Liver (tissue), 9 donors: ENCODE measurements around the gene C19orf33. TPM values are rescaled to one million over a fixed set of nuclear protein-coding genes. Genes with fewer than 3 reads are reported as not detected.

Experiments used
- DNase-seq: peaks from one replicate; pipeline ENCODE4 v3.0.0-alpha.2; 2017; ENCODE audit warnings: low spot score
- H3K27ac ChIP-seq, 2 donors: one replicate each; pipeline ENCODE4 v1.7.0; 2013; ENCODE audit warnings: inconsistent platforms in 2 of 2, low read length in 2 of 2, control low read depth in 1 of 2, low read depth in 1 of 2, mild to moderate bottlenecking in 1 of 2
- H3K27me3 ChIP-seq, 4 donors: one replicate each; pipeline versions ENCODE4 v1.6.1 to v1.7.0; 2013; ENCODE audit warnings: low read length in 3 of 4, inconsistent platforms in 1 of 4, mild to moderate bottlenecking in 1 of 4, moderate library complexity in 1 of 4; ENCODE audit not compliant: control insufficient read depth in 4 of 4, insufficient read depth in 4 of 4
- H3K36me3 ChIP-seq, 4 donors: one replicate each; pipeline versions ENCODE4 v1.6.1 to v1.7.0; 2013; ENCODE audit warnings: low read length in 3 of 4, mild to moderate bottlenecking in 3 of 4, low read depth in 1 of 4, moderate library complexity in 1 of 4; ENCODE audit not compliant: control insufficient read depth in 4 of 4, insufficient read depth in 3 of 4
- H3K4me1 ChIP-seq, 4 donors: one replicate each; pipeline versions ENCODE4 v1.6.1 to v1.7.0; 2013; ENCODE audit warnings: low read length in 3 of 4, mild to moderate bottlenecking in 3 of 4, moderate library complexity in 1 of 4; ENCODE audit not compliant: control insufficient read depth in 4 of 4, insufficient read depth in 4 of 4
- H3K4me3 ChIP-seq, 3 donors: one replicate each; pipeline versions ENCODE4 v1.6.1 to v1.7.0; 2013; ENCODE audit warnings: low read length in 3 of 3, control low read depth in 1 of 3, low read depth in 1 of 3, mild to moderate bottlenecking in 1 of 3
- H3K9ac ChIP-seq, 2 donors: one replicate each; pipeline ENCODE4 v1.7.0; 2013; ENCODE audit warnings: low read length in 2 of 2, mild to moderate bottlenecking in 2 of 2, moderate library complexity in 2 of 2, control low read depth in 1 of 2, low read depth in 1 of 2
- H3K9me3 ChIP-seq, 4 donors: one replicate each; pipeline versions ENCODE4 v1.6.1 to v1.7.0; 2013; ENCODE audit warnings: low read length in 3 of 4; ENCODE audit not compliant: control insufficient read depth in 4 of 4
- EGR1 ChIP-seq, 2 donors: IDR thresholded peaks; 2 replicates each; pipeline ENCODE4 v1.6.1; 2016 to 2018; ENCODE audit warnings: antibody characterized with exemption in 2 of 2, low read depth in 2 of 2
- FOXA1 ChIP-seq: IDR thresholded peaks from 2 replicates; pipeline ENCODE4 v1.6.1; 2016; ENCODE audit warnings: antibody characterized with exemption
- GABPA ChIP-seq, 2 donors: IDR thresholded peaks in 1 of 2; conservative IDR thresholded peaks in 1 of 2; 2 replicates each; pipeline ENCODE4 v1.6.1; 2016; ENCODE audit warnings: antibody characterized with exemption in 2 of 2, mild to moderate bottlenecking in 1 of 2, moderate library complexity in 1 of 2
- HNF4A ChIP-seq, 2 donors: conservative IDR thresholded peaks; 2 replicates each; pipeline ENCODE4 v1.6.1; 2016; ENCODE audit warnings: antibody characterized with exemption in 2 of 2, mild to moderate bottlenecking in 2 of 2
- HNF4G ChIP-seq: IDR thresholded peaks from 2 replicates; pipeline ENCODE4 v1.6.1; 2016; ENCODE audit warnings: antibody characterized with exemption
- NR2F2 ChIP-seq: IDR thresholded peaks from 2 replicates; pipeline ENCODE4 v1.6.1; 2016; ENCODE audit warnings: antibody characterized with exemption
- RAD21 ChIP-seq, 2 donors: IDR thresholded peaks; 2 replicates each; pipeline ENCODE4 v1.6.1; 2016; ENCODE audit warnings: antibody characterized with exemption in 2 of 2, mild to moderate bottlenecking in 2 of 2
- RXRA ChIP-seq, 2 donors: IDR thresholded peaks; 2 replicates each; pipeline ENCODE4 v1.6.1; 2017 to 2018; ENCODE audit warnings: antibody characterized with exemption in 2 of 2, mild to moderate bottlenecking in 1 of 2
- SP1 ChIP-seq: IDR thresholded peaks from 2 replicates; pipeline ENCODE4 v1.6.1; 2018; ENCODE audit warnings: antibody characterized with exemption, mild to moderate bottlenecking
- TAF1 ChIP-seq: conservative IDR thresholded peaks from 2 replicates; pipeline ENCODE4 v1.6.1; 2016; ENCODE audit warnings: antibody characterized with exemption, mild to moderate bottlenecking
- YY1 ChIP-seq: IDR thresholded peaks from 2 replicates; pipeline ENCODE4 v1.6.1; 2016; ENCODE audit warnings: antibody characterized with exemption, mild to moderate bottlenecking
- WGBS: extraction: QIAGEN DNeasy Blood & Tissue Kit; methylation state at CpG from one replicate; pipeline ENCODE4 v1.1.7; 2013; 5-methylcytosine and 5-hydroxymethylcytosine counted together
- polyA plus RNA-seq, 2 donors: library from polyadenylated mRNA; stranded (reverse) in 1 of 2; unstranded in 1 of 2; fragments of 200-250 nt in 1 of 2; fragments of >200 nt in 1 of 2; fragmentation: Nextera tagmentation in 1 of 2; extraction: Ambion mirVana in 1 of 2; gene quantifications; one replicate each; pipeline versions ENCODE4 v1.2.1 to v1.2.3, GENCODE V29; 2013 to 2015
- total RNA-seq, 2 donors: library from RNA; depleted of rRNA; stranded (reverse); fragments of >200 nt; gene quantifications; one replicate each; pipeline ENCODE4 v1.2.3, GENCODE V29; 2014
- TF ChIP-seq, protein P1 (sequence below): IDR thresholded peaks from 2 replicates; pipeline ENCODE4 v1.6.1; 2016; ENCODE audit warnings: antibody characterized with exemption
- TF ChIP-seq, protein P2 (sequence below): IDR thresholded peaks from 2 replicates; pipeline ENCODE4 v1.6.1; 2016; ENCODE audit warnings: antibody characterized with exemption
- TF ChIP-seq, protein P3 (sequence below): IDR thresholded peaks from 2 replicates; pipeline ENCODE4 v1.6.1; 2016; ENCODE audit warnings: antibody characterized with exemption
- TF ChIP-seq, protein P4 (sequence below): fragments of 150-350 bp; IDR thresholded peaks from 2 replicates; pipeline ENCODE4 v1.5.1; 2017; ENCODE audit warnings: improper control_type of control experiment, low read depth, low read length; ENCODE audit not compliant: missing input control
- TF ChIP-seq, protein P5 (sequence below): IDR thresholded peaks from 2 replicates; pipeline ENCODE4 v1.6.1; 2016; ENCODE audit warnings: antibody characterized with exemption, mild to moderate bottlenecking
- donor health status: healthy.
- donor health status: healthy.
- donor health status: healthy.
- donor health status: healthy.
- donor health status: healthy.

C19orf33 gene
- total and polyA plus RNA-seq, 4 donors: 0.36 to 1.6 TPM; not detected in 2

DNA sequence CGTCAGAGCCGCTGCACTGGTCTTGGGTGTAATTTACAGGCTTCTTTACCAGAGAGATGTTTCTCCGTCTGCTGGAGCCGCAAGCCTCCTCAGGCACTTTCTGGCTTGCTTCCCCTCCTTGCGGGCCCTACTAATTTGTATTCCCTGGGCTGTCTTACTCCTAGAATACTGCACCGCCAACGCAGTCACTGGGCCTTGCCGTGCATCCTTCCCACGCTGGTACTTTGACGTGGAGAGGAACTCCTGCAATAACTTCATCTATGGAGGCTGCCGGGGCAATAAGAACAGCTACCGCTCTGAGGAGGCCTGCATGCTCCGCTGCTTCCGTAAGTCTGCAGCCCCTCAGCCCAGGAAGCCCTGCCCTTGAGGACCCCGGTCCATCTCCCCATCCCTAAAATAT, 14.1 kb upstream of the C19orf33 start:
- no peak for DNase-seq
- H3K4me1 ChIP-seq: no peaks in the 10 kb centered on the region
- H3K9me3 ChIP-seq: no peaks in the 10 kb centered on the region
- TF ChIP-seq GABPA (IDR thresholded peaks at IDR 0.05 in 1 of 2, conservative IDR thresholded peaks at IDR 0.05 in 1 of 2) (no peak), YY1 (no peak), NR2F2 (no peak)
- H3K27me3 ChIP-seq: no peaks in the 10 kb centered on the region
- no peak overlapping the region for H3K4me3 ChIP-seq
- no peak overlapping the region for H3K27ac ChIP-seq
- WGBS: 96% methylated on average over 15 of the region's 15 CpGs
- no peaks in the 10 kb centered on the region for H3K36me3 ChIP-seq
- no peak overlapping the region for H3K9ac ChIP-seq

DNA sequence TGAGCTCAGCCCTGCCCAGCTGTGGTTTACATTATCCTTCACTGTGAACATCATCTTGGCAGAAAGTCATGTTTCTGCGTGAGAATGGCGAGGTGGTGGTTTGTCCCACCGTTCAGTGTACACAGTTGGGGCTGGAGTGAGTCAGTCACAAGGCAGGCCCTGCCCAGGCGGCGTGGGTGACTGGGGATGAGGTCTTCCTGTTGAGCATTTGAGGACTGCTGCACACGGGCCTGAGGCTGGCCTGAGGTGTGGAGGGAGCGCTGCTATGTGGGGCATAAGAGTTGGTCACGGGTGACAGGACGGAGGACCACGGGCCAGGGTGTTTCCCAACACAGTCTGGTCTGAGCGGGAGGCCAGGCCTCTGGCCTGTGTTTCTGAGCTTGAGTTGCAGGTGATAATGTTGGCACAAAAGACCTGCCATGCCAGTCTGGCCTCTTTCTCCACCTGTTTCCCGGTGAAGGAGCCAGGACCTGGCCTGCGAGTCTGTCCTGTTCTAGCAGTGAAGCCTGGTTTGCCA, 13.4 kb upstream of the C19orf33 start:
- no peak for DNase-seq
- Histone ChIP-seq H3K9ac (no peak overlapping the region), H3K27ac (no peak overlapping the region), H3K4me1 (no peaks in the 10 kb centered on the region), H3K4me3 (no peak overlapping the region), H3K36me3 (no peaks in the 10 kb centered on the region), H3K9me3 (no peaks in the 10 kb centered on the region), H3K27me3 (no peaks in the 10 kb centered on the region)
- TF ChIP-seq HNF4A (conservative IDR thresholded peaks at IDR 0.05) (no peak), YY1 (no peak), HNF4G (no peak), TAF1 (no peak), NR2F2 (no peak)
- TF ChIP-seq, protein P1, sequence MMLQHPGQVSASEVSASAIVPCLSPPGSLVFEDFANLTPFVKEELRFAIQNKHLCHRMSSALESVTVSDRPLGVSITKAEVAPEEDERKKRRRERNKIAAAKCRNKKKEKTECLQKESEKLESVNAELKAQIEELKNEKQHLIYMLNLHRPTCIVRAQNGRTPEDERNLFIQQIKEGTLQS: no peak
- TF ChIP-seq, protein P2, sequence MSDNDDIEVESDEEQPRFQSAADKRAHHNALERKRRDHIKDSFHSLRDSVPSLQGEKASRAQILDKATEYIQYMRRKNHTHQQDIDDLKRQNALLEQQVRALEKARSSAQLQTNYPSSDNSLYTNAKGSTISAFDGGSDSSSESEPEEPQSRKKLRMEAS: no peak
- TF ChIP-seq, protein P3, sequence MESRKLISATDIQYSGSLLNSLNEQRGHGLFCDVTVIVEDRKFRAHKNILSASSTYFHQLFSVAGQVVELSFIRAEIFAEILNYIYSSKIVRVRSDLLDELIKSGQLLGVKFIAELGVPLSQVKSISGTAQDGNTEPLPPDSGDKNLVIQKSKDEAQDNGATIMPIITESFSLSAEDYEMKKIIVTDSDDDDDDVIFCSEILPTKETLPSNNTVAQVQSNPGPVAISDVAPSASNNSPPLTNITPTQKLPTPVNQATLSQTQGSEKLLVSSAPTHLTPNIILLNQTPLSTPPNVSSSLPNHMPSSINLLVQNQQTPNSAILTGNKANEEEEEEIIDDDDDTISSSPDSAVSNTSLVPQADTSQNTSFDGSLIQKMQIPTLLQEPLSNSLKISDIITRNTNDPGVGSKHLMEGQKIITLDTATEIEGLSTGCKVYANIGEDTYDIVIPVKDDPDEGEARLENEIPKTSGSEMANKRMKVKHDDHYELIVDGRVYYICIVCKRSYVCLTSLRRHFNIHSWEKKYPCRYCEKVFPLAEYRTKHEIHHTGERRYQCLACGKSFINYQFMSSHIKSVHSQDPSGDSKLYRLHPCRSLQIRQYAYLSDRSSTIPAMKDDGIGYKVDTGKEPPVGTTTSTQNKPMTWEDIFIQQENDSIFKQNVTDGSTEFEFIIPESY: no peak
- WGBS: 82% methylated on average over 13 of the region's 13 CpGs

DNA sequence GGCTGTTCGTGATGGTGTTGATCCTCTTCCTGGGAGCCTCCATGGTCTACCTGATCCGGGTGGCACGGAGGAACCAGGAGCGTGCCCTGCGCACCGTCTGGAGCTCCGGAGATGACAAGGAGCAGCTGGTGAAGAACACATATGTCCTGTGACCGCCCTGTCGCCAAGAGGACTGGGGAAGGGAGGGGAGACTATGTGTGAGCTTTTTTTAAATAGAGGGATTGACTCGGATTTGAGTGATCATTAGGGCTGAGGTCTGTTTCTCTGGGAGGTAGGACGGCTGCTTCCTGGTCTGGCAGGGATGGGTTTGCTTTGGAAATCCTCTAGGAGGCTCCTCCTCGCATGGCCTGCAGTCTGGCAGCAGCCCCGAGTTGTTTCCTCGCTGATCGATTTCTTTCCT, 12.2 kb upstream of the C19orf33 start:
- H3K9ac ChIP-seq: no peak overlapping the region
- no peak overlapping the region for H3K27ac ChIP-seq
- no peaks in the 10 kb centered on the region for H3K36me3 ChIP-seq
- H3K4me3 ChIP-seq: no peak overlapping the region
- no peaks in the 10 kb centered on the region for H3K9me3 ChIP-seq
- WGBS: 86% methylated on average over 15 of the region's 15 CpGs
- H3K4me1 ChIP-seq: no peaks in the 10 kb centered on the region
- TF ChIP-seq FOXA1 (no peak), EGR1 (IDR thresholded peaks at IDR 0.05; ENCODE audit: low read depth in 2 of 2) (no peak), YY1 (no peak), RAD21 (IDR thresholded peaks at IDR 0.05) (no peak), HNF4A (conservative IDR thresholded peaks at IDR 0.05) (no peak), GABPA (IDR thresholded peaks at IDR 0.05 in 1 of 2, conservative IDR thresholded peaks at IDR 0.05 in 1 of 2) (no peak), RXRA (IDR thresholded peaks at IDR 0.05) (no peak), HNF4G (no peak), SP1 (no peak), NR2F2 (no peak)
- TF ChIP-seq, protein P4, sequence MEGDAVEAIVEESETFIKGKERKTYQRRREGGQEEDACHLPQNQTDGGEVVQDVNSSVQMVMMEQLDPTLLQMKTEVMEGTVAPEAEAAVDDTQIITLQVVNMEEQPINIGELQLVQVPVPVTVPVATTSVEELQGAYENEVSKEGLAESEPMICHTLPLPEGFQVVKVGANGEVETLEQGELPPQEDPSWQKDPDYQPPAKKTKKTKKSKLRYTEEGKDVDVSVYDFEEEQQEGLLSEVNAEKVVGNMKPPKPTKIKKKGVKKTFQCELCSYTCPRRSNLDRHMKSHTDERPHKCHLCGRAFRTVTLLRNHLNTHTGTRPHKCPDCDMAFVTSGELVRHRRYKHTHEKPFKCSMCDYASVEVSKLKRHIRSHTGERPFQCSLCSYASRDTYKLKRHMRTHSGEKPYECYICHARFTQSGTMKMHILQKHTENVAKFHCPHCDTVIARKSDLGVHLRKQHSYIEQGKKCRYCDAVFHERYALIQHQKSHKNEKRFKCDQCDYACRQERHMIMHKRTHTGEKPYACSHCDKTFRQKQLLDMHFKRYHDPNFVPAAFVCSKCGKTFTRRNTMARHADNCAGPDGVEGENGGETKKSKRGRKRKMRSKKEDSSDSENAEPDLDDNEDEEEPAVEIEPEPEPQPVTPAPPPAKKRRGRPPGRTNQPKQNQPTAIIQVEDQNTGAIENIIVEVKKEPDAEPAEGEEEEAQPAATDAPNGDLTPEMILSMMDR: no peak
- TF ChIP-seq, protein P5, sequence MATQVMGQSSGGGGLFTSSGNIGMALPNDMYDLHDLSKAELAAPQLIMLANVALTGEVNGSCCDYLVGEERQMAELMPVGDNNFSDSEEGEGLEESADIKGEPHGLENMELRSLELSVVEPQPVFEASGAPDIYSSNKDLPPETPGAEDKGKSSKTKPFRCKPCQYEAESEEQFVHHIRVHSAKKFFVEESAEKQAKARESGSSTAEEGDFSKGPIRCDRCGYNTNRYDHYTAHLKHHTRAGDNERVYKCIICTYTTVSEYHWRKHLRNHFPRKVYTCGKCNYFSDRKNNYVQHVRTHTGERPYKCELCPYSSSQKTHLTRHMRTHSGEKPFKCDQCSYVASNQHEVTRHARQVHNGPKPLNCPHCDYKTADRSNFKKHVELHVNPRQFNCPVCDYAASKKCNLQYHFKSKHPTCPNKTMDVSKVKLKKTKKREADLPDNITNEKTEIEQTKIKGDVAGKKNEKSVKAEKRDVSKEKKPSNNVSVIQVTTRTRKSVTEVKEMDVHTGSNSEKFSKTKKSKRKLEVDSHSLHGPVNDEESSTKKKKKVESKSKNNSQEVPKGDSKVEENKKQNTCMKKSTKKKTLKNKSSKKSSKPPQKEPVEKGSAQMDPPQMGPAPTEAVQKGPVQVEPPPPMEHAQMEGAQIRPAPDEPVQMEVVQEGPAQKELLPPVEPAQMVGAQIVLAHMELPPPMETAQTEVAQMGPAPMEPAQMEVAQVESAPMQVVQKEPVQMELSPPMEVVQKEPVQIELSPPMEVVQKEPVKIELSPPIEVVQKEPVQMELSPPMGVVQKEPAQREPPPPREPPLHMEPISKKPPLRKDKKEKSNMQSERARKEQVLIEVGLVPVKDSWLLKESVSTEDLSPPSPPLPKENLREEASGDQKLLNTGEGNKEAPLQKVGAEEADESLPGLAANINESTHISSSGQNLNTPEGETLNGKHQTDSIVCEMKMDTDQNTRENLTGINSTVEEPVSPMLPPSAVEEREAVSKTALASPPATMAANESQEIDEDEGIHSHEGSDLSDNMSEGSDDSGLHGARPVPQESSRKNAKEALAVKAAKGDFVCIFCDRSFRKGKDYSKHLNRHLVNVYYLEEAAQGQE: no peak
- no peak for DNase-seq
- H3K27me3 ChIP-seq: no peaks in the 10 kb centered on the region
